Gastrocnemius medialis (tissue), 4 donors: ENCODE data around the gene PDE10A. TPM values are rescaled to one million over a fixed set of nuclear protein-coding genes. Genes with fewer than 3 reads are reported as not detected.

ENCODE experiments used
- ATAC-seq, 2 donors: fragments of 150-250 bp; one replicate each; pipeline ENCODE4 v1.9.1; 2016
- DNase-seq, 2 donors: peaks; one replicate each; pipeline ENCODE4 v3.0.0-alpha.2; 2019
- H3K27ac ChIP-seq, 4 donors: fragments of 200-600 bp; sonication (generic); 1 replicate in 1 of 4; 2 replicates in 3 of 4; pipeline ENCODE4 v1.5.1; 2016 to 2018; ENCODE audit warnings: mild to moderate bottlenecking in 2 of 4, moderate library complexity in 1 of 4
- H3K27me3 ChIP-seq, 3 donors: fragments of 200-600 bp; sonication (generic) in 2 of 3; 1 replicate in 1 of 3; 2 replicates in 2 of 3; pipeline versions ENCODE4 v1.5.1 to v1.6.0; 2016 to 2019; ENCODE audit warnings: mild to moderate bottlenecking in 1 of 3, moderate library complexity in 1 of 3
- H3K36me3 ChIP-seq, 2 donors: fragments of 200-600 bp; sonication (generic) in 1 of 2; one replicate each; pipeline ENCODE4 v1.5.1; 2017 to 2018
- H3K4me1 ChIP-seq, 2 donors: fragments of 200-600 bp; sonication (generic) in 1 of 2; one replicate each; pipeline ENCODE4 v1.5.1; 2016 to 2017; ENCODE audit warnings: mild to moderate bottlenecking in 2 of 2
- H3K4me3 ChIP-seq, 4 donors: fragments of 200-600 bp; sonication (generic) in 3 of 4; 1 replicate in 1 of 4; 2 replicates in 3 of 4; pipeline ENCODE4 v1.5.1; 2016 to 2019; ENCODE audit warnings: mild to moderate bottlenecking in 2 of 4
- H3K9me3 ChIP-seq, 3 donors: fragments of 200-600 bp; sonication (generic) in 2 of 3; 1 replicate in 1 of 3; 2 replicates in 2 of 3; pipeline ENCODE4 v1.5.1; 2016 to 2019
- CTCF ChIP-seq, 5 experiments: fragments of 450-650 bp in 3 of 5; fragments of 200-600 bp in 2 of 5; sonication (generic) in 2 of 5; IDR thresholded peaks in 4 of 5; conservative IDR thresholded peaks in 1 of 5; 1 replicate in 4 of 5; 2 replicates in 1 of 5; pipeline ENCODE4 v1.5.1; 2016 to 2019; ENCODE audit warnings: antibody characterized with exemption in 5 of 5, mild to moderate bottlenecking in 3 of 5, moderate library complexity in 3 of 5
- POLR2A ChIP-seq, 2 donors: fragments of 450-650 bp; IDR thresholded peaks; one replicate each; pipeline ENCODE4 v1.6.1; 2017; ENCODE audit warnings: antibody characterized with exemption in 2 of 2, mild to moderate bottlenecking in 2 of 2, moderate library complexity in 2 of 2
- in situ Hi-C, 4 donors: fragments of 200-750 bp; cut with MboI; loops; one replicate each; pipeline versions ENCODE4 v1.15.0 to v1.8.0; 2017; ENCODE audit warnings: low sequenced_read_pairs in 4 of 4
- intact Hi-C: fragments of 100-400 bp; cut with DNase I; formaldehyde crosslinking; loops from one replicate; pipeline ENCODE4 v1.15.1; 2023; ENCODE audit warnings: low total_unique reads
- total RNA-seq, 4 donors: library from RNA; depleted of rRNA; stranded (reverse); fragments of >200 nt; gene quantifications; one replicate each; pipeline versions ENCODE4 v1.1.0 to v1.2.3, GENCODE V29; 2016

The PDE10A gene
- total RNA-seq, 4 donors from 2014 or later, result 0.24 to 1.5 (median 1.2) TPM

- intact Hi-C loops, result no loop called here
- Histone ChIP-seq H3K4me1 (peaks cover 0 to 3% of the 10 kb centered on the region in 2 donors), H3K27me3 (no peaks in the 10 kb centered on the region), H3K9me3 (no peaks in the 10 kb centered on the region), H3K27ac (no peak overlapping the region), H3K36me3 (no peaks in the 10 kb centered on the region), H3K4me3 (no peak overlapping the region)
- TF ChIP-seq CTCF (IDR thresholded peaks at IDR 0.05 in 4 of 5, conservative IDR thresholded peaks at IDR 0.05 in 1 of 5), result no peak
- no peak for TF ChIP-seq POLR2A (IDR thresholded peaks at IDR 0.05)
- DNase-seq (no peak), ATAC-seq (no peak)
- in situ Hi-C loops, result no loop called here
Measured at GRCh38 chr6:165638530-165638929, 24.5 kb downstream of the PDE10A start.

GRCh38 chr6:165637586-165637985 lies 25.5 kb downstream of the PDE10A start:
- in situ Hi-C loops (no loop called here), intact Hi-C loops (no loop called here)
- no peak for ATAC-seq
- H3K4me3 ChIP-seq, result no peak overlapping the region
- DNase-seq, result no peak
- H3K27ac ChIP-seq, result no peak overlapping the region
- H3K4me1 ChIP-seq, result peaks cover 0 to 3% of the 10 kb centered on the region in 2 donors
- H3K9me3 ChIP-seq, result no peaks in the 10 kb centered on the region
- no peaks in the 10 kb centered on the region for H3K36me3 ChIP-seq
- H3K27me3 ChIP-seq, result no peaks in the 10 kb centered on the region
- no peak for TF ChIP-seq POLR2A (IDR thresholded peaks at IDR 0.05)
- TF ChIP-seq CTCF (IDR thresholded peaks at IDR 0.05 in 4 of 5, conservative IDR thresholded peaks at IDR 0.05 in 1 of 5), result no peak

- in situ Hi-C loops, result no loop called here
Measured at GRCh38 chr6:165636402-165637048, 26.5 kb downstream of the PDE10A start.

GRCh38 chr6:165635965-165636364 lies 27.1 kb downstream of the PDE10A start:
- Histone ChIP-seq H3K27ac (no peak overlapping the region), H3K36me3 (no peaks in the 10 kb centered on the region), H3K4me3 (no peak overlapping the region), H3K9me3 (no peaks in the 10 kb centered on the region), H3K4me1 (peaks cover 0 to 3% of the 10 kb centered on the region in 2 donors), H3K27me3 (no peaks in the 10 kb centered on the region)
- in situ Hi-C loops, result no loop called here
- intact Hi-C loops, result no loop called here
- no peak for ATAC-seq
- TF ChIP-seq CTCF (IDR thresholded peaks at IDR 0.05 in 4 of 5, conservative IDR thresholded peaks at IDR 0.05 in 1 of 5) (no peak), POLR2A (IDR thresholded peaks at IDR 0.05) (no peak)
- DNase-seq, result no peak

More at GRCh38 chr6:165636402-165637048, 26.5 kb downstream of the PDE10A start:
- ATAC-seq (no peak), DNase-seq (no peak)
- H3K27ac ChIP-seq, result no peak overlapping the region
- H3K4me3 ChIP-seq, result no peak overlapping the region
- H3K9me3 ChIP-seq, result no peaks in the 10 kb centered on the region
- H3K27me3 ChIP-seq, result no peaks in the 10 kb centered on the region
- H3K4me1 ChIP-seq, result peaks cover 0 to 3% of the 10 kb centered on the region in 2 donors
- TF ChIP-seq CTCF (IDR thresholded peaks at IDR 0.05 in 4 of 5, conservative IDR thresholded peaks at IDR 0.05 in 1 of 5) (no peak), POLR2A (IDR thresholded peaks at IDR 0.05) (no peak)
- H3K36me3 ChIP-seq, result no peaks in the 10 kb centered on the region
- intact Hi-C loops, result no loop called here
